HG03354 (cell line): ENCODE results near the gene WNT16.
"Not testable (repeated sequence)": the region's sequence is repeated elsewhere in the genome, so short reads cannot be mapped to it uniquely, and the experiment has no call there.

Experiments
- ATAC-seq: cut with Tn5 transposase; IDR thresholded peaks from one replicate; pipeline ENCODE4 v1.9.1; 2021; ENCODE audit warnings: mild to moderate bottlenecking; ENCODE audit not compliant: unreplicated experiment, poor library complexity, severe bottlenecking

The WNT16 gene

GRCh38 chr7:121328508-121329190, at the start of gene WNT16:
WNT16 (plus strand) TSS chr7:121329000; CDS start chr7:121329293, 293 bp downstream.
- peak; percentile 3 for ATAC-seq

GRCh38 chr7:121279060-121279620, 49.7 kb upstream of the WNT16 start:
- ATAC-seq = no peak

DNA sequence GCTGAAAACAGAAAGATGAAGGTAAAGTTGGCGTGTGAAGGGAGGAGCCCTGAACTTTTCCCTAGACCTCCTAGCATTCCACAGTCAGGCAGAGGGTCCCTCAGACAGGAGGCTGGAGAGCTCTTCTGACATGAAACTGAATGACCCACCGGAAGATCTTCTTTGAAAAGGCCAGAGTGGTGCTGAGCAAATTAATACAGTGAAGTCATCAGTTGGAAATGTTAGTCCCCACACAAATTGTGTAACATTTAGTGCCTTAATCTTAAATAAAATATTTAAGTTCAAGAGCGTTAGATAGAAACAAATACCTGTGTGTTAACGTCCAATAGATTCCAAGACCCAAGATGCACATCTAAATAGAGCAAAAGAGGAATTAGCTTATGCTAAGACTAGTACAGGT, 49.0 kb upstream of the WNT16 start:
- no peak for ATAC-seq

DNA sequence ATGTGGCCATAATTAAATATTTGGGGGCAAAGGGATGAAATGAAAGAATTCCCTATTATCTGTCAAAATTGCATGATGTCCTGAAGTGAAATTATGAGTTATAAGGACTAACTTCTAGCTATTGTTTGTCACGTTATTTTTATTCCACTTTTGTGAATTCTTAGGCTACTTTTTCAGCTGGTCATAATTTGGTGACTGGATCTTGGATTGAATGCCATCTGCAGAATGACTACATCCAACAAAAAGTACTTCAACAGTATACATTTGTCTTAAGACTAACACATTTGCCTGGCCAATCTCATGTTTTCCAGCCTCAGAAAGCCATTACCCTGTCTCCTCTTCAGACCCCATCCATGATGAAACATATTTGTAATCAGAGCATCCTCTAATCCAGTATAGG, 48.1 kb upstream of the WNT16 start:
- no peak for ATAC-seq

- no peak for ATAC-seq
Measured at GRCh38 chr7:121282129-121282528, 46.7 kb upstream of the WNT16 start.

- ATAC-seq = no peak
Measured at GRCh38 chr7:121285066-121285667, 43.6 kb upstream of the WNT16 start.

- no peak for ATAC-seq
Measured at GRCh38 chr7:121286186-121286585, 42.6 kb upstream of the WNT16 start.

GRCh38 chr7:121286742-121287734, 41.8 kb upstream of the WNT16 start:
- ATAC-seq = no peak

DNA sequence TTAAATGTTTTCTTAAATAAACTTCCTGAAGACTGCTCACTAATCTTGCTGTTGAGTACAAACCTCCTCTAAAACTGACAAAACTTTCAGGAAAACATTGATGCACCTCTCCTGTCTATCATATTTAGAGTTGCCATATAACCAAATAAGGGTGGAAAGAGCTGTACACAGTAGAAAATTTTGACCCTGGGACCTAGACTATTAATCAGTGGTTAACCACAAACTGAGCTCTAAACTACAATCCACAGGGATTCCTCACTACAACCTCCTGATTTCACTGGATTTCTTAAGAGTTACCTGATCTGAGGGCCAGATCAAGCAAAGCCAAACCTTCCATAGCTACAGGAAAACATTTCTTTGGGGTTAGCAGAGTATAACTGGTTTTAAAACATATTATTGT, 39.9 kb upstream of the WNT16 start:
- no peak for ATAC-seq

DNA sequence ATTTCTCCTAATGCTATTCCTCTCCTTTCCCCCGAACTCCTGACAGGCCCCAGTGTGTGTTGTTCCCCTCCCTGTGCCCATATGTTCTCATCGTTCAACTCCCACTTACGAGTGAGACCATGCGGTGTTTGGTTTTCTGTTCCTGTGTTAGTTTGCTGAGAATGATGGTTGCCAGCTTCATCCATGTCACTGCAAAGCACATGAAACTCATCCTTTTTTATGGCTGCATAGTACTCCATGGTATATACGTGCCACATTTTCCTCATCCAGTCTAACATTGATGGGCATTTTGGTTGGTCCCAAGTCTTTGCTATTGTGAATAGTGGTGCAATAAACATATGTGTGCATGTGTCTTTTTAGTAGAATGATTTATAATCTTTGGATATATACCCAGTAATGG, 38.9 kb upstream of the WNT16 start:
- not testable (repeated sequence) for ATAC-seq

GRCh38 chr7:121294448-121294992, 34.3 kb upstream of the WNT16 start:
- no peak for ATAC-seq

GRCh38 chr7:121297843-121298242, 31.0 kb upstream of the WNT16 start:
- no peak for ATAC-seq

DNA sequence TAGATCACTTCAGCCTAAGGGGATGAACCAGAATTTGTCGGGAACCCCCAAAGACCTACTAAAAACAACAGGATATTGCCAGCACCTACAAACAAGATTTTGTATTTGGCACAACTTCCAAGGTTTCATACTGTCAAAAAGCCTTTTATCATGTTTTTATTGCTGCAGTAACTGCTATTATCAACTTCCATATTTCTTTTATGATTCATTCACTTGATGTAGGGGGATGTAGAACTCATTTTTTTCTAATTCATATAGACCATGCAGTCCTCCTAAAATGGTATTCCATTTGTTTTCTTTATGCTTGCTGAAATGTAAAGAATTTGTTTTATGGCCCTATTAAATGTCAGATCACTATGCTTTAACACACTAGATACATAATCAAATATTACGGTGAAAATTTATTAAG, 30.0 kb upstream of the WNT16 start:
- no peak for ATAC-seq

DNA sequence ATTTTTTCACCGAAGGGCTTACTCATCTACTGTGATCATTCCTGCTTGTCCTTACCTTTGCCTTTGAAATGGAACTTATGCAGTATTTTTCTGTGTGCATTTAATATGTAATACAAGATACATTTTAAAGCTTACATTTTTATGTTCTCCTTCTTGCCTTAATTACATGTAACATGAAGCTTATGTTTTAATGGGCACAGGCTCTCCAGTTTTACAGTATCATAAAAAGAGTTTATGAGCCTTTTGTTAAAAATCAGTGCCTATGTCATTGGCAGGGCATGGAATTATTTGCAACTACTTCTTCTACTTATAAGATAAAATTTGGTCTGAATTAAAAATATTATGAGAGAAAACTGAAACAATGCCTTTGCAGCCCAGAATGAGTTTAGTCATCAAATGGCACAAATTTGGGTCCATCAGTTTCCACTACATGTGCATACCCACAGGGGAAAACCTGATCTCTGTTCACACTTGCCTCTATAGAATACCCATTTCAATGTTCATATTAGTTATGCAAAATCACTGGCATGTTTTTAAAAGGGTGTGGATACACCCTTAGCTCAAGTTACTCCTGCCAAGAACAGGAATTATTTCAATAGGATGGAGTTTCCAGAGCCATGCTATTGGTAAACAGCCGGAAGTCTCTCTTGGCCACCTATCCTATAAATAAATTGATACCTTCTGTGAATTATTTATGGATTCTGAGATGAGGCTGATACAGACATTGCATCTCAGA, 27.9 kb upstream of the WNT16 start:
- no peak for ATAC-seq

GRCh38 chr7:121301446-121302213, 27.2 kb upstream of the WNT16 start:
- no peak for ATAC-seq

DNA sequence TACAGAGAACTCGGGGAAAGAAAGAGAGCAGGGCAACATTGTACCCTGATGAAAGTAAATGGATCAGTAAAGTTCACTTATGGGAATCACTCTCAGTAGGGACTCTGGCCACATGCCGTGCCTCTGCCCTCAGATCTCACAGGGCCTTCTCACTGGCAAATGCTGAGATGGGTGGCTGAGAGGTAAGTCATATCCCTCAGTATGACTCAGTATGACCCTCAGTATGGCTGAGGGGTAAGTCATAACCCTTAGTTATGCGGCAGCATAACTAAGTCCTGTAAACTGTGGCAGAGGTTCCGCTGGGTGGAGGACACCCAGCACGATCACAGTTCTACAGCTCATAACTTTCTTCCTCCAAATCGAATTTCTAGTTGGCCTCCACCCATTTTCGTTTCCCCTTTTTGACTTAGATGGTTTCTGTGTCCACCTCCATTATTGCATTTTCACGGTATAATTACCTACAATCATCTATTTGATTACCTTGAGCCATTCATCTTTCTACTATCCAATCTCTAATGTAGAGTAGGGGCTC, 26.5 kb upstream of the WNT16 start:
- peak; percentile 98 for ATAC-seq

GRCh38 chr7:121303422-121304101, 25.2 kb upstream of the WNT16 start:
- ATAC-seq = no peak
